Ishikawa (cell line): ENCODE measurements around the gene HOXC6.
A peak's percentile ranks its signal among the peaks of the same experiment; 100 is the strongest.

Experiments used
- CEBPB ChIP-seq: IDR thresholded peaks from 2 replicates; pipeline ENCODE4 v1.6.1; 2012
- CREB1 ChIP-seq: IDR thresholded peaks from 2 replicates; pipeline ENCODE4 v1.6.1; 2012; ENCODE audit warnings: low read depth
- EP300 ChIP-seq: IDR thresholded peaks from 2 replicates; pipeline ENCODE4 v1.6.1; 2012; ENCODE audit warnings: borderline replicate concordance
- FOXM1 ChIP-seq: IDR thresholded peaks from 2 replicates; pipeline ENCODE4 v1.6.1; 2012; ENCODE audit warnings: low read depth, borderline replicate concordance
- MAX ChIP-seq: IDR thresholded peaks from 2 replicates; pipeline ENCODE4 v1.6.1; 2012
- NFIC ChIP-seq: IDR thresholded peaks from 2 replicates; pipeline ENCODE4 v1.6.1; 2012
- RAD21 ChIP-seq: IDR thresholded peaks from 2 replicates; pipeline ENCODE4 v1.6.1; 2012; ENCODE audit warnings: low read depth
- REST ChIP-seq: IDR thresholded peaks from 2 replicates; pipeline ENCODE4 v1.6.1; 2012; ENCODE audit warnings: low read depth, mild to moderate bottlenecking
- TAF1 ChIP-seq: IDR thresholded peaks from 2 replicates; pipeline ENCODE4 v1.6.1; 2012; ENCODE audit warnings: low read depth, mild to moderate bottlenecking
- TCF12 ChIP-seq: IDR thresholded peaks from 2 replicates; pipeline ENCODE4 v1.6.1; 2012; ENCODE audit warnings: low read depth
- TEAD4 ChIP-seq: IDR thresholded peaks from 2 replicates; pipeline ENCODE4 v1.6.1; 2012
- USF1 ChIP-seq: IDR thresholded peaks from 2 replicates; pipeline ENCODE4 v1.6.1; 2012
- YY1 ChIP-seq: IDR thresholded peaks from 2 replicates; pipeline ENCODE4 v1.6.1; 2012; ENCODE audit warnings: low read depth
- ZBTB7A ChIP-seq: IDR thresholded peaks from 2 replicates; pipeline ENCODE4 v1.6.1; 2012; ENCODE audit warnings: low read depth

The HOXC6 gene

GRCh38 chr12:53981634-53982565 lies 46.3 kb upstream of the HOXC6 start:
- no peak for TF ChIP-seq YY1
- no peak for TF ChIP-seq CEBPB
- no peak for TF ChIP-seq MAX
- no peak for TF ChIP-seq TAF1
- TF ChIP-seq RAD21, result no peak
- no peak for TF ChIP-seq FOXM1
- TF ChIP-seq REST, result no peak
- TF ChIP-seq USF1, result no peak
- no peak for TF ChIP-seq ZBTB7A
- no peak for TF ChIP-seq TEAD4
- no peak for TF ChIP-seq EP300

- TF ChIP-seq ZBTB7A (no peak), MAX (no peak), TAF1 (no peak), TCF12 (no peak), FOXM1 (no peak), USF1 (no peak)
These were observed 45.3 kb upstream of the HOXC6 start for GRCh38 chr12:53982648-53983567.

- no peak for TF ChIP-seq MAX
- no peak for TF ChIP-seq FOXM1
- no peak for TF ChIP-seq RAD21
- TF ChIP-seq EP300, result no peak
These were observed 44.7 kb upstream of the HOXC6 start for GRCh38 chr12:53983568-53983949.

GRCh38 chr12:53983950-53984572 lies 44.2 kb upstream of the HOXC6 start:
- TF ChIP-seq FOXM1, result no peak
- TF ChIP-seq MAX, result no peak
- no peak for TF ChIP-seq CEBPB
- no peak for TF ChIP-seq TAF1
- no peak for TF ChIP-seq YY1
- no peak for TF ChIP-seq REST

GRCh38 chr12:53984901-53985691 lies 43.1 kb upstream of the HOXC6 start, which contains the start of gene HOXC10:
TSS of gene HOXC10 (plus strand) at chr12:53985146. CDS start at chr12:53985260, 114 bp downstream.
- peak; percentile 90 for TF ChIP-seq RAD21
- TF ChIP-seq TCF12, result no peak
- TF ChIP-seq USF1, result peak; percentile 89
- no peak for TF ChIP-seq YY1
- TF ChIP-seq NFIC, result no peak
- peak; percentile 78 for TF ChIP-seq MAX
- TF ChIP-seq CREB1, result peak; percentile 77
